PC-9 (cell line): ENCODE measurements around the gene USP9X.

ENCODE experiments used
- EZH2 ChIP-seq: fragments of 200-600 bp; sonication (generic); IDR thresholded peaks from 2 replicates; pipeline ENCODE4 v1.8.0; 2017; ENCODE audit warnings: antibody characterized with exemption, low read depth
- TF ChIP-seq, protein P1 (sequence below): fragments of 200-600 bp; sonication (generic); conservative IDR thresholded peaks from 2 replicates; pipeline ENCODE4 v1.6.1; 2017; ENCODE audit warnings: mixed run types, antibody characterized with exemption, mild to moderate bottlenecking, moderate library complexity

- TF ChIP-seq, protein P1, sequence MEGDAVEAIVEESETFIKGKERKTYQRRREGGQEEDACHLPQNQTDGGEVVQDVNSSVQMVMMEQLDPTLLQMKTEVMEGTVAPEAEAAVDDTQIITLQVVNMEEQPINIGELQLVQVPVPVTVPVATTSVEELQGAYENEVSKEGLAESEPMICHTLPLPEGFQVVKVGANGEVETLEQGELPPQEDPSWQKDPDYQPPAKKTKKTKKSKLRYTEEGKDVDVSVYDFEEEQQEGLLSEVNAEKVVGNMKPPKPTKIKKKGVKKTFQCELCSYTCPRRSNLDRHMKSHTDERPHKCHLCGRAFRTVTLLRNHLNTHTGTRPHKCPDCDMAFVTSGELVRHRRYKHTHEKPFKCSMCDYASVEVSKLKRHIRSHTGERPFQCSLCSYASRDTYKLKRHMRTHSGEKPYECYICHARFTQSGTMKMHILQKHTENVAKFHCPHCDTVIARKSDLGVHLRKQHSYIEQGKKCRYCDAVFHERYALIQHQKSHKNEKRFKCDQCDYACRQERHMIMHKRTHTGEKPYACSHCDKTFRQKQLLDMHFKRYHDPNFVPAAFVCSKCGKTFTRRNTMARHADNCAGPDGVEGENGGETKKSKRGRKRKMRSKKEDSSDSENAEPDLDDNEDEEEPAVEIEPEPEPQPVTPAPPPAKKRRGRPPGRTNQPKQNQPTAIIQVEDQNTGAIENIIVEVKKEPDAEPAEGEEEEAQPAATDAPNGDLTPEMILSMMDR = no peak
- no peak for TF ChIP-seq EZH2
These were observed 8.5 kb upstream of the USP9X start for GRCh38 chrX:41076742-41077141.
